GM13976 (cell line): ENCODE data around the gene AK1.
"Not testable (repeated sequence)": the region's sequence is repeated elsewhere in the genome, so short reads cannot be mapped to it uniquely, and the experiment has no call there.

Experiments
- DNase-seq: peaks from one replicate; pipeline ENCODE4 v3.0.0; 2012; ENCODE audit warnings: low spot score
- CTCF ChIP-seq: IDR thresholded peaks from 2 replicates; pipeline ENCODE4 v1.5.1; 2012; ENCODE audit warnings: borderline replicate concordance, mild to moderate bottlenecking; ENCODE audit not compliant: insufficient read depth; ENCODE audit errors: extremely low read depth, missing control alignments, control extremely low read depth
- in situ Hi-C: fragments of 300-500 bp; cut with MboI; formaldehyde crosslinking; loops from one replicate; pipeline ENCODE4 v1.12.0; 2022; ENCODE audit warnings: low sequenced_read_pairs, mixed read lengths, inconsistent platforms; ENCODE audit not compliant: unreplicated experiment

Gene AK1

GRCh38 chr9:127847833-127848755, 29.4 kb downstream of the AK1 start:
- in situ Hi-C loops = no loop called here
- no peak for DNase-seq
- TF ChIP-seq CTCF = no peak

GRCh38 chr9:127847178-127847510, 30.3 kb downstream of the AK1 start:
- in situ Hi-C loops = no loop called here
- no peak for TF ChIP-seq CTCF
- no peak for DNase-seq

GRCh38 chr9:127846443-127847177, 30.9 kb downstream of the AK1 start:
- TF ChIP-seq CTCF = no peak
- no peak for DNase-seq
- in situ Hi-C loops = no loop called here

- DNase-seq, in situ Hi-C loops: not testable (repeated sequence)
Measured at GRCh38 chr9:127845619-127846018, 31.9 kb downstream of the AK1 start.

- TF ChIP-seq CTCF = no peak
Measured at GRCh38 chr9:127844821-127845359, 32.6 kb downstream of the AK1 start.

GRCh38 chr9:127841087-127841835, 36.2 kb downstream of the AK1 start:
- in situ Hi-C loops = no loop called here
- no peak for DNase-seq
- TF ChIP-seq CTCF = no peak

More at GRCh38 chr9:127844821-127845359, 32.6 kb downstream of the AK1 start:
- DNase-seq = no peak
- in situ Hi-C loops = no loop called here
